NCI-H1105 treated with DMSO at 0.1 percent for 48 hours (cell line): ENCODE data around the gene HNRNPA0.
"Not testable (repeated sequence)": the region's sequence is repeated elsewhere in the genome, so short reads cannot be mapped to it uniquely, and the experiment has no call there.

ENCODE experiments used
- DNase-seq: peaks from one replicate; lab custom pipeline; 2025; lab: John Stamatoyannopoulos, UW

The HNRNPA0 gene

DNA sequence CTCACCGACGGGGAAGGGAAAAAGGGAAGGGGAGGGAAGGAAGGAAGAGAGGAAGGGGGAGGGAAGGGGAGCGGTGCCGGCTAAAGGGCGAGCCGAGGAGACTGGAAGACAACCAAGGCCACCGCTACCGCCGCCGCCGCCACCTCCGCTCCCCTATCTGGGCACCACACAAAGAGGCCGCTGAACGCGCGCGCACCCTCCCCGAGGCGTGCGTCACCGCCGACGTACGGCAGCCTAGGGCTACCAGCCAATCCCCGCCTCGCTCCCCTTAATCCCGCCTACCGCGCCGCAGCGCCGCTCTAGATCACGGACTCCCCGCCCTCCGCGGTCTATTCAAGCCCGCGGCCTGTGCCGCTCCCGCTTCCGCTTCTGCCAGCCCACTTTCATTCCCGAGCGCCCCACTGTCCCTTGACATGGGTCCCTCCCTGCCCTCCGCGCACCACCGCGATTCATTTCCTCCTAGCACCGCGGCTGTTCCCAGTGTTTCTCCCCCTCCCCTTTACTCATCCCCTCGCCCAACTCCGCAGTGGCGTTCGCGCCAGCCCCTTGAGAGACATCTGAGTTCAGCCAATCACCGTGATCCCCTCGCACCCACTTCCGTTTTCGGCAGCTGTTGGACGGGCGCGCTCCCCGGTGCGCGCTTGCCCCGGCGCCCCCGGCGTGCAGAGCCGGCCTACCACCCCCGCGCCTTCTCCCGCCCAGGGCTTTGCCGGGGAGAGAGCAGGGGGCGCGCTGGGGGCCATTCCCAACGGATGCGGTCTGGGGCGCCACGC lies at the start of gene HNRNPA0:
Gene HNRNPA0 (minus strand): TSS at position 176 of the 773 bp plus-strand sequence. CDS start 297 bp downstream, outside the sequence.
- peak; percentile 82 for DNase-seq

DNA sequence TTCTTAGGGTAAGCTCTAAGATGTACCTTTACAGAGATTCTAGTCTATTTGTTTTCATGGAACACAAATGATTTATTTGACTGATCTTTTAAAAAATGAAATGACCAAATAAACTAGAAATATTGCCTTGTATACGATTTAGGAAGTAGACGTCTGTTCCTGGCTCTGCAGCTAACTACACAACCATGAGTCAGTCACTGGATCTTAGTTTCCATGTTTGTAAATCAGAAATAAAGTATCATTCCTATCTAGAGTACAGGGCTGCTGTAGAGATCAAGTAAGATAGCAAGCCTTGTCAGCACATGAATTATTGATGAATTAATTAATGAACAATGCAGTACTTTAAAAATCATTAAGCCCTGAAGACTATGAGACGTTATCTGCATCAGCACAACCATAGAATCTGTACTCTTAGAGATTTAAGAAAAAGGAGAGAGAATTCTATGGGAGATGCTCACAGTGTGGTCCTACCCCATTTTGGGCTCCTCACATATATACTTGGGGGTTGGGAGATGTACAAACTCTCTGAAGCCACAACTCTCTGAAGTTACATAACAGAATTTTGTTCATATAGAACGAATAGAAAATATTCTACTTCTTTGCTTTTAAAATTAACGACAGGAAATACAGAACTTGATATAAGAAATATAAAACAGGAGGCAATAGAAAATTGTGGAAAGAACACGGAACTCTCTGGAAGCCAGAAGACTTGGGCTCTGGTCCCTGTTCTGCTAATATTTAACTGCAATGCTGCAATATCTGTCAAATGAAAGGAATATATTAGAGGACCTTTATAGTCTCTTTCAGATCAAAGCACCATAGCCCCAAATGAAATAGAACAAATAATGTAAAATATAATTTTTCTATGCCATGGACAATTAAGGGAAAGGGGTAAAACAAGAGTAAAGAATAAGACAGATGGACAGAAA lies 48.4 kb upstream of the HNRNPA0 start:
- no peak for DNase-seq

- DNase-seq, result no peak
These were observed 46.7 kb upstream of the HNRNPA0 start for GRCh38 chr5:137800700-137801411.

- no peak for DNase-seq
These were observed 42.1 kb upstream of the HNRNPA0 start for GRCh38 chr5:137796279-137796678.

- no peak for DNase-seq
These were observed 40.7 kb upstream of the HNRNPA0 start for GRCh38 chr5:137794863-137795262.

DNA sequence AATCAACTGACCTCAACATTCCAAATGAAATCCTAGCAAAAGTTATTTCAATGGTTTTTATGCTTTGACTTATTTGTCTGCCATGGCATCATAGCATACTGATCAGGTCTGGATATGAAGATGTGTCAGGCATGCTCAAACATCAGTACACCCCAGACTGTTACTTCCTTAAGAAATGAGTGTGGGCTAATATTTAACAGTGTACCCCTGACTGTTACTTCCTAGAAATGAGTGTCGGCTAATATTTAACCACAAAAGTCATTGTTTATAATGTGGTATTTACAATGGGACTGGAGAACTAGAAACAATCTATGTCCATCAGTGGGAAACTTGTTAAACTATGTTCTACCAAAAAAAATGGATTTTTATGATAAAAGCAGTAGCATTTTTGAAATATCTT lies 38.1 kb upstream of the HNRNPA0 start:
- no peak for DNase-seq

DNA sequence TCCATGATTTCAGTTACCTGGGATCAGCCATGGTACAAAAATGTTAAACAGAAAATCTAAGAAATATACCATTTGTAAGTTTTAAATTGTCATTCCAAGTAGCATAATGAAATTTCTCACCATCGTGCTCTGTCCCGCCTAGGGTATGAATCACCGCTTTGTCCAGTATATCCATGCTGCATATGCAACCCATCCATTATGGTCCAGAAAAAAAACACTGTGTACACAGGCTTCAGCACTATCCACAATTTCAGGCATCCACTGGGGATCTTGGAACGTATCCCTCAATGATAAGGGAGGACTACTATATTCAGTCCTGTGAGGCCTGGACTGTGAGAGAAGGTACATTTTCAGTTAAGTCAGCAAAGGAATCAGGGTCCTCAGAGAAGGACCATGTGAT lies 37.6 kb upstream of the HNRNPA0 start:
- no peak for DNase-seq

DNA sequence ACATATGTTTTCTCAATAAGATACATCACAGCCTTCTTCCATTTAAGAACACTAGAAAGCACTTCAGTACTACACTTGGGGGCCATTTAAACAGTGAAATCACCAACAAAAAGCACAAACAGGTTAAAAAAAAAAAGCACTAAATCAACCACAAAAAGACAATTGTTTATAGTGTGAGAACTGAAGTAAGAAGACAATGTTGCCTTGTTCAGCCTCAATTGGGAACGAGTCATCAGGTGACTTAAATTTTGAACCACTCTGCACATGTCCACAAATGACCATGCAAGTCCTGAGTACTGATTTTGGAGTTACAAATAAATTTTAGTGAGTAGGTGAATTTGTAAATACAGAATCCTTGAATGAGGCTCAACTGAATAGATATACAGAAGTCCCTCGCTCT lies 37.2 kb upstream of the HNRNPA0 start:
- no peak for DNase-seq

GRCh38 chr5:137788560-137788959 lies 34.4 kb upstream of the HNRNPA0 start:
- not testable (repeated sequence) for DNase-seq

DNA sequence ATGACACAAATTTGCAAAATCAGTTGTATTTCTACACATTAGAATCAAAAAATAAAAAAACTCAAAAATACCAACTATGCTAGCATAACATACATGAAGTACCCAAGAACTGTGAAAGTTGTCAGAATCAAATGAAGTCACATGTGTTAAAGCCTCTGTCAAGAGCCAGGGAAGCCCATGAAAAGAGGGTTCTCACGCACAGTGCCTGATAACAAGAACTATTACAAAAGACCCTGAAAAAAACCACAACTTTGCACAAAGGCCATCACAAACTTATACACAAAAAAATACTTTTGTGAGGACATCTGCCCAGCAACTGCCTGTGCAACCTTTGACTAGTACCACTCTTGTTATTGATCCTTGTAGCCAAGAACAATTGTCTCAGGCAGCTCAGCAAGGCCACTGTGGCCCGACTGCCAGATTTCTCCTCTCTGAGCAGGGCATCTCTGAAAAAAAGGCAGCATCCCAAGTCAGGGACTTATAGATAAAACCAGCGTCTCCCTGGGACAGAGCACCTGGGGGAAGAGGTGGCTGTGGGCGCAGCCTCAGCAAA lies 28.9 kb upstream of the HNRNPA0 start:
- no peak for DNase-seq

DNA sequence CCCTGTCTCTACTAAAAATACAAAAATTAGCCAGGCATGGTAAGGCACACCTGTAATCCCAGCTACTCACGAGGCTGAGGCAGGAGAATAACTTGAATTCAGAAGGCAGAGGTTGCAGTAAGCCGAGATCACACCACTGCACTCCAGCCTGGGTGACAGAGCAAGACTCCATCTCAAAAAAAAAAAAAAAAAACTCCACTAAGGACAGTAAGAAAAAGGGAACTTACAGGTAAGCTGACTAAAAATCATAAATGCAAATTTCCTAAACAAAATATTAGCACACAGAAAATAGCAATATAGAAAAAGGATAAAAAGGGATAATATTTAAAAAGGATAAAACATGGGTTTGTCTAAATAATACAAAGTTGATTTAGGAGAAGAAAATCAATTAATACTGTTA lies 27.9 kb upstream of the HNRNPA0 start:
- no peak for DNase-seq

- peak; percentile 0 for DNase-seq
These were observed 24.8 kb upstream of the HNRNPA0 start for GRCh38 chr5:137778772-137779564.

DNA sequence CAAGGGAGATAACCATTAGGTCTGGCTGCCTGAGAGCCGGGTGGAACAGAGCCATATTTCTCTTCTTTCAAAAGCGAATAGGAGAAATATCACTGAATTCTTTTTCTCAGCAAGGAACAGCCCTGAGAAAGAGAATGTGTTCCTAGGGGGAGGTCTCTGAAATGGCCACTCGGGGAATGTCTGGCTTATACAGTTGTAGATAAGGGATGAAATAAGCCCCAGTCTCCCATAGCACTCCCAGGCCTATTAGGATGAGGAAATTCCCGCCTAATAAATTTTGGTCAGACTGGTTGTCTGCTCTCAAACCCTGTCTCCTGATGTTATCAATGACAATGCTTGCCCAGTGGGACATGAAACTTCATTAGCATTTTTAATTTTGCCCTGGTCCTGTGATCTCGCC lies 13.8 kb upstream of the HNRNPA0 start:
- DNase-seq, result not testable (repeated sequence)

DNA sequence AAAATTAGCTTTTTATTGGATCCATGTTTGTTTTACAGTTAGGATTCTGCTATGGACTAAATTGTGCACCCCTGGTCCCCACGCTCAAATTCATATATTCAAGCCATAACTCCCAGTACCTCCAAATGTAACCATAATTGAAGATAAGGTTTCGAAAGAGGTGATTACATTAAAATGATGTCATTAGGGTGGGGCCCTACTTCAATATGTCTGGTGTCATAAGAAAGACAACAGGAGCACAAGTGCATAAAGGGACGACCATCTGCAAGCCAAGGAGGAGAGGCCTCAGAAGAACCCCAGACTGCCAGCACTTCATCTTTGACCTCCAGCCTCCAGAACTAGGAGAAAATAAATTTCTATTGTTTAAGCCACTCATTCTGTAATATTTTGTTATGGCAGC lies 7.4 kb upstream of the HNRNPA0 start:
- no peak for DNase-seq

DNA sequence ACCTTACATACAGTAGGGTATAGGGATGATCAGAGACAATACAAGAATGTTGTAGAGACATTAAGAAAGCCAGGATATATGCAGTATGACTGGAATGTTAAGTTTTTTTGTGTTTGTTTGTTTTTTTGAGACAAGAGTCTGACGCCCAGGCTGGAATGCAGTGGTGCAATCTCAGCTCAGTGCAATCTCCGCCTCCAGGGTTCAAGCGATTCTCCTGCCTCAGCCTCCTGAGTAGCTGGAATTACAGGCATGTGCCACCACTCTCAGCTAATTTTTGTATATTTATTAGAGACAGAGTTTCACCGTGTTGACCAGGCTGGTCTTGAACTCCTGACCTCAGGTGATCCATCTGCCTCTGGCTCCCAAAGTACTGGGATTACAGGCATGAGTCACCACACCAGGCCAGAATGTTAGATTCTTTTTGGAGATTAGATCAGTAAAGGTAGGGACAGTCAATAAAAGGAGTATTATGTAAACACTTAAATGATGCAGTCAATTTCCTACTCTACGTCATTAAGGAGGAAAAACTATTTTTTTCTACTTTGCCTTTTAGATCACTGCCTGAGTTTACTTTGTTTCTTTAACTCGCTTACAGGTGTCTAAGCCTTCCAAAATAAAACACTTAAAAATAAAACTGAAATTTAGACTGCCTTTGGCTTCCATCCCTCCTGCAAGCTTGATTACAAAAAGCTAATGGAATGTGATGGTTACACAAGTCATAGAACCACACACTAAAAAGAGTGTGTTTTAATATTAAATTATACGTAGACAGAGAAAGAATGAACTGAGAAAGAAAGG lies 6.8 kb upstream of the HNRNPA0 start:
- no peak for DNase-seq

GRCh38 chr5:137760294-137760693 lies 6.1 kb upstream of the HNRNPA0 start:
- no peak for DNase-seq

DNA sequence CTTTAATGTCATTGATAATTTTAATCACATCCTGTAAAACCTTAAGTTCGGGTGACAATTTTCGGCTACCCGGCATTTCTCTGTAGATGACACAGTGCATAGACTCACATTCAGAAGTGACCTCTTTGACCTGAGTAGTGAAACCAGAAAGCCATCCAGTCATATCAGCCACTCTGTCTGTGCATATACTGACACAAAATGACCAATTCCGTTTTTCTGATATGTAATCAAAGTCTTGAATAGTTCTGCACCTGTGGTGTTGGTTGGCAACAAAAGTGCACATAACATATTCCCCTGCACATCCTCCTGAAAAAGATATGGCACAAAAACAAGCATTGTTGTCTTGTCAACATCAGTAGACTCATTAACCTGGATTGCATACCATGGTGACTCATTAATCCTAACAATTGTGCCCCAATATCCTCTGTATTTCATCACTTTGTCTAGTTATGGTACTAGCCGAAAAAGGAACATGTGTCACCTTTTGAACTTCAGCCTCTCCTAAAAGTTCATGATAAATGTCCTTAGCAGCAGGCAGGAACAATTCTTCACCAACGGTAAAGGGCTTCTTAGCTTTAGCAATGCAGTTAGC lies 4.6 kb upstream of the HNRNPA0 start:
- no peak for DNase-seq

DNA sequence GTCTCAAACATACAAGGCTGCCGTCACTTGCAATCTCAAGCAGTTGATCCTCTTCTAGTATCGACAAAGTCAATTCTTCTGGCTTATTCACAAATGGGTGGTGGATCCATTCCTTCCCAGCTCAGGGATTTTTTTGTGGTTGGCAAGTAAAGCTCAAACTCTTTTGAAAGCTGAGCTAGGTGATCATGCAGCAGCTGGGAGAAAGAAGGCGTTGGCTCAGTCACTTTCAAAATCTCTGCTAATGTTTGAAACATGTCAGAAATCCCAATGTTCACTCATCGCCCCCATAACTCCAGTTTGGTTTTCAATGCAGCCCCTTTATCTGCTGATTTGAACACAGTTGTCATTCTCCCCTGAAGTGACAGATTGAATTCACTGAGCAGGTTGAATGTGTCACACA lies 4.0 kb upstream of the HNRNPA0 start:
- no peak for DNase-seq

- DNase-seq, result no peak
These were observed 3.5 kb upstream of the HNRNPA0 start for GRCh38 chr5:137757634-137758033.
